ENCODE results near the gene KCNE2.
"Not testable (repeated sequence)": the region's sequence is repeated elsewhere in the genome, so short reads cannot be mapped to it uniquely, and the experiment has no call there.

KCNE2 gene

DNA sequence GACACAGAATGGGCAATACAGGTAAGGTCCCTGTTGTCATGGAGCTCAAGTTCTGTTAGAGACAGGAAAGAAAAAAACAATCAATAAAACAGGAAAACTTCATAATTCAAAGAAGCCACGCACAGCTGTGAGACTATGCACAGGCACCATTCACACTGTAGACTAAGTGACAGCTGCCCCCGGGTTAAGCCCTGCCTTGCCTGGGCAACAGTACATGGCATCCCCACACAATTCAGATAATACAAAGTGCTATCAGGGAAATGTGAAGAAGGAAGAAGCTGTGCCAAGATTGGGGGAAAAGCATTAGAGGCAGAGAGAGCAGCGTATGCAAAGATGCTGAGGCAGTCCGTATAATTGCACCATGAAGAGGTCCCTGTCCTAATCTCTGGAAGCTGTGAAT is 9.0 kb upstream of the KCNE2 start:
- no peak for DNase-seq

DNA sequence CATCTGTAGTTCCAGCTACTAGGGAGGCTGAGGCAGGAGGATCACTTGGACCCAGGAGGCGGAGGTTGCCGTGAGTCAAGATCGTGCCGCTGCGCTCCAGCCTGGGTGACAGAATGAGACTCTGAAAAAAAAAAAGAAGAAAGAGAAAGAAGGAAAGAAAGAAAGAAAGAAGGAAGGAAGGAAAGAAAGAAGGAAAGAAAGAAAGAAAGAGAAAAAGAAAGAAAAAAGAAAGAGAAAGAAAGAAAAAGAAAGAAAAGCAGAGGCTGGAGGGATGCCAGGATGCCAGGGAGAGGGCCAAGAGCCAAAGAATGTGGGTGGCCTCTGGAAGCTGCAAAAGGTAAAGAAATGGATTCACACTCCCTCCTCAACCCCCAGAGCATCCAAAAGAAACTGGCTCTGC is 8.2 kb upstream of the KCNE2 start:
- DNase-seq = no peak

DNA sequence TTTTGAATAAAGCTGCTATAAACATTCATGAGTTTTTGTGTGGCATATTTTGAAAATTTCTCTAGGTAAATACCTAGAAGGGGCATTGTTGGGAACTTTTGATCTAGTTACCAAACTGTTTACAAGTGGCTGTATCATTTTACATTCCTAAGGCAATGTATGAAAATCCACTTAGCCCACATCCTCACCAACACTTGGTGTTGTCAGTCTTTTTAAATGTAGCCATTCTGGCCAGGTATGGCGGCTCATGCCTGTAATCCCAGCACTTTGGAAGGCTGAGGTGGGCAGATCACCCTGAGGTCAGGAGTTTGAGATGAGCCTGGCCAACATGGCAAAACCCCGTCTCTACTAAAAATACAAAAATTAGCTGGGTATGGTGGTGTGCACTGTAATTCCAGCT is 5.9 kb upstream of the KCNE2 start:
- no peak for DNase-seq

DNA sequence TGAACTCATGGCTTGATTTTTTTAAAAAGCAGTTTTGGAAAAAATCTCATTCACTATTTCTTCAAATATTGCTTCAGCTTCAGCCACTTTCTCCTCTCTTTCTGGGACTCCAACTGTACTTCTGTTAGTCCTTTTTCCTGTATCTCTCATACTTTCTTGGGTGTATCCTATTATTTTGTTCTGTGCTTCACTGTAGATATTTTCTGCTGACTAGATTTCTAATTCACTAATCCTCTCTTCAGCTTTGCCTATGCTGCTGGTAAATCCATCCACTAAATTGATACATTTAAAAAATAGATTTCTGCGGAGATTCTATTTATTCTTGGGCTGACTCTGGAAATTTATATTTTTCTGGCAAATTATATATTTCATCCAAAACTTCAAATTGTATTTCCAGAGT is 4.9 kb upstream of the KCNE2 start:
- no peak for DNase-seq

DNA sequence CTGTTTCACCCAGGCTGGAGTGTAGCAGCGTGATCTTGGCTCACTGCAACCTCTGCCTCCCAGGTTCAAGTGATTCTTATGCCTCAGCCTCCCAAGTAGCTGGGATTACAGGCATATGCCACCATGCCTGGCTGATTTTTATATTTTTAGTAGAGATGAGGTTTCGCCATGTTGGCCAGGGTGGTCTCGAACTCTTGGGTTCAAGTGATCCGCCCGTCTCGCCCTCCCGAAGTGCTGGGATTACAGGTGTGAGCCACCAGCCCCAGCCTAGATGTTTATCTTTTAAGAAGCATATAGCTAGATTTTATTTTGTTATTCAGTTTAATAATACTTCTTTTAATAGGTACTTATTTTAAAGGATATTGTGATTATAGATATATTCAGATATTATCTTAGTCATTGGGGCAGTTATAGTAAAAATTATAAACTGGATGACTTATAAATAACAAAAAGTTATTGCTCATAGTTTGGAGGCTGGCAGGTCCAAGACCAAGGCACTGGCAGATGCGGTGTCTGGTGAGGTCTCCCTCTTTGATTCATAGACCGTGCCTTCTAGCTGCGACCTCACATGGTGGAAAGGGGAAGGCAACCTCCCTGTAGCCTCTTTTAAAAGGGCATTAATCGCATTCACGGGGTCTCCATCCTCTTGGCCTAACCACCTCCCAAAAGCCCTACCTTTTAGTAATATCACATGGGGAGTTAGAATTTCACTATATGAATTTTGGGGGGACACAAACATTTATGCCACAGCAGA is 3.1 kb upstream of the KCNE2 start:
- no peak for DNase-seq

DNA sequence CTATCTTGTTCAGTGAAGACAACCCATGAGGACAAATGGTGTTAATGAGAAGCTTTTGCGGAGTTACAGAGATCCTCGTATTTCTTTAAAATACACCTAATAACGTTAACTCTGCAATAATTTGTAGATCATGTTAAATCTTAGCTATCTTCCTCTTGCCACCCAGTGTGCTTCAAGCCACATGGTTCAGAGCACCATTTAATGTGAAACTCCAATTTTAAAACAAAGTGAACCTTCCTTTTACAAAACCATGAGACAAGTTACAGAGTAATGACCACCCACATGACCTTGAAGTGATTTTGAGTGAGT is 1.7 kb upstream of the KCNE2 start:
- no peak for DNase-seq

DNA sequence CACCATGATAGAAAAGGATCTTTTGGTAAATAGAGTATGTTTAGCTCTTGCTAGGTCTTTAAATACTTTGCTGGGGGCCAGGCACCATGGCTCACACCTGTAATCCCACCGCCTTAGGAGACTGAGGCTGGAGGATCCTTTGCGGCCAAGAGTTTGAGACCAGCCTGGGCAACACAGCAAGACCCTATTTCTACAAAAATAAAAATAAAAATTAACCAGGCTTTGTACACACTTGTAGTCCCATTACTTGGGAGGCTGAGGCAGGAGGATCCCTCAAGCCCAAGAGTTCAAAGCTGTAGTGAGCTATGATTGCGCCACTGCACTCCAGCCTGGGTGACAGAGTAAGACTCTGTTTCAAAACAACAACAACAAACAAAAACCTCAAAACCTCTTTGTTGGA is 1.1 kb upstream of the KCNE2 start:
- no peak for DNase-seq

- DNase-seq = no peak
Measured at GRCh38 chr21:34364921-34365320, 1.1 kb downstream of the KCNE2 start.

DNA sequence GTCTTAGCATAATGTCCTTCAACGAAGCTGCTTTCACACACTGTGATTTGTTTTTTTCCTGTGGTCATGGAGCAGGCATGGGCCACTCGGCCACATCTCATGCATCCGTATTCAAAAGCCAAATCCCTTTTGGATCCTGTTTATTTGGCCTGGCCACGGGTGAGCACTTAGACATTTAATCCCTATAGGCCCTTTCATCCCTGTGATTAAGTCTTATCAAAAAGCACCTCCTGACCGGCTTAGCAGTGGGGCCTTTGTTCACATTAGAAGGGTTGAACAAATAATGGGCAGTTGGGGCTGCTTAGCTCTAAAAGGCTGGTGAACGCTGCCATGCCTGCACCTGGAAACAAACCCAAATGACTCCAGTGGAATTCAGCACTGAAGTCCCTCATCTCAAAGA is 2.0 kb downstream of the KCNE2 start:
- DNase-seq = no peak

DNA sequence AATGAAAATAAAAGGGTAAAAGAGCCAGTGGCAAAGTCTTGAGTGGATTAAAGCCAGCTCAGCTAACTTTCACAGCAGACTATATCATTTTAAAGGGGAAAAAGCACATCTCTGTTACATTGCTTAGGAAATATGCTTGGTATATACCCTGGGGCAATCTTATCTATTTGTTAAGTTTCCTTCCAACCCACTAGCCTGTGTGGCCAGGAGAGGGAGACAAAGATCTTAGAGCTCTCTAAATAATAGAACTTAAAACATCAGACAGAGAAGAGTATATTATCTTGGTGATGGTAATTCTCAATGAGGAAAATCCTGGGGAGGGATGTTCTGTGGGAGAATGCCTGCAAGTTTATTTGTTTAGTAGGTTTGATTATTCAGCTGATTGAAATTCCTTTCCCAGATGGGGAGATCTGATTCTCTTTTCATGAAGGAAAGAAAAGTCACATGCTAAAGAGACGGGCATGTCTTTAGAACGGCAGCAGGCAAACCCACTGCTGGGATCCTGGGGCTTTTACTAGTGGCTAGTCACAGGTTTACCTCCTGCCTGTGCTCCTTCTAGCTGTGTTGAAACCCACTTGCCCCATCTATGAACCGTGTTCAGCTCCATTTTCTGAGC is 3.6 kb downstream of the KCNE2 start:
- DNase-seq = no peak

DNA sequence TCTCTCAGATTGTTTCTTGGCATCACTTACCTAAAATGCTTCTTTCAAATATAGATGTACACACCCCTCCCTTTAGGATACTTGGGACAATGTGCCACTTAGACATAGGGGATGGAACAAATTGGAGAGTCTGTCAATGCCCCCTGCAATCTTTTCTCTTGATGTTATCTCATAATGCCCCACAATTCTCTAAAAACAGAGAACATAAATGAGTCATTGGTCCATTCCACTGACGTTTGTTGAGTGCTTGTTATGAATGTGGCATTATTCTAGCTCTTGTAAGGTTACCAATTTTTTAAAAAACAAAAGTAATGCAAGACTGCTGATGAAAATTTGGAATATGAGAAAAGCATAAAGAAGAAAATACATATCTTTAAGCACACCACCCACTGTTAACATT is 5.9 kb downstream of the KCNE2 start:
- DNase-seq = no peak

- DNase-seq = no peak
Measured at GRCh38 chr21:34372321-34372720, 8.5 kb downstream of the KCNE2 start.

DNA sequence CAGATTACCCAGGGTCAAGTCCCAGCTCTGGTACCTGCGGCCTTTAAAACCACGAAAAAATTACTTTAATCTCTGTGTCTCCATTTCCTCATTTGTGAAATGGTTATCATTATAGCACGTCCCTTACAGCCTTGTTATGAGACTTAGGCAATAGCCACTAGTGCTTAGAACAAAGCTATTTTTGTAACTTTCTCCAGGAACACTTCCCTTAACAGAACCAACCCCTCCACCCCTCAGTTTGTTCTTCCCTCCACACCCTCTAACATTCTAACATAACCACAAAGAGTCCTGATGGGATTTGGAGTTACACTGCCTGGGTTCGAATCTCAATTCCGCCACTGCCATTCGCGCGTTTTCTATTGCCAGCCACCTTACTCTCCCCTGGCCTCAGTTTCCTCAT is 10.7 kb downstream of the KCNE2 start:
- not testable (repeated sequence) for DNase-seq

GRCh38 chr21:34374940-34375618 is 11.3 kb downstream of the KCNE2 start, which contains the start of gene SMIM11:
Gene SMIM11 (plus strand): TSS chr21:34375507. CDS start chr21:34379505, 3,998 bp downstream.
- DNase-seq = not testable (repeated sequence)

DNA sequence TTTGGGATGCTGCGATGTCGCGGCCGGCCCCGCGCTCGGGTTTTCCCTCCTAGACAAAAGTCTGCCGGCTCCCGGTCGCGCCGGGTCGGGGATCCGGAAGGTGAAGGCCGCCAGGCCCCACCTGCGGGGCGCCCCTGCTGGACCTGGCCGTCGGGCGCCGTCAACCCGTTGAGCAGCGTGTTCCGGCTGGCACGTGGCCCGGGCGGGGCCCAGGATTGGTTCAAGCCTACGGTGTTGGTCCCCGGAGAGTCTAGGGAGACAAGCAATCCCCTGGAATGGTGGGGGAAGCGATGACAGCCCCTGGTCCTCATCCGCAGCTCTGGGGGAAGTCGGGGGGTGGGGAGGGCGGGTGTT is 11.8 kb downstream of the KCNE2 start:
- not testable (repeated sequence) for DNase-seq

DNA sequence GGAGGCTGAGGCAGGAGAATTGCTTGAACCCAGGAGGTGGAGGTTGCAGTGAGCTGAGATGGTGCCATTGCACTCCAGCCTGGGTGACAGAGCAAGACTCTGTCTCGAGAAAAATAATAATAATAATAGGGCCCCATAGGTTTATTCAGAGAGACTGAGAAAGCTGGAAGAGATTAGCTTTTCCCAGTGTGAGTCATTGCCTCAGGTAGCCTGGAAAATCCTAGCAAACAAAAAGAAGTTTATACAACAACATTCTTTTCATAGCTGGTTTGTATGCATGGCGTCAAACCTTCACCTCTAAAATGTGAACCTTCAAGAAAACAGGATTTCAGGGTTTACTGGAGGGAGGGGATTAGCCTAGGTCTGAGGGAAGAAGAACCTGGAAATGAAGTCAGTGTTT is 19.3 kb downstream of the KCNE2 start:
- not testable (repeated sequence) for DNase-seq

GRCh38 chr21:34383724-34384415 is 20.1 kb downstream of the KCNE2 start:
- not testable (repeated sequence) for DNase-seq

- not testable (repeated sequence) for DNase-seq
Measured at GRCh38 chr21:34400522-34400921, 36.7 kb downstream of the KCNE2 start.

DNA sequence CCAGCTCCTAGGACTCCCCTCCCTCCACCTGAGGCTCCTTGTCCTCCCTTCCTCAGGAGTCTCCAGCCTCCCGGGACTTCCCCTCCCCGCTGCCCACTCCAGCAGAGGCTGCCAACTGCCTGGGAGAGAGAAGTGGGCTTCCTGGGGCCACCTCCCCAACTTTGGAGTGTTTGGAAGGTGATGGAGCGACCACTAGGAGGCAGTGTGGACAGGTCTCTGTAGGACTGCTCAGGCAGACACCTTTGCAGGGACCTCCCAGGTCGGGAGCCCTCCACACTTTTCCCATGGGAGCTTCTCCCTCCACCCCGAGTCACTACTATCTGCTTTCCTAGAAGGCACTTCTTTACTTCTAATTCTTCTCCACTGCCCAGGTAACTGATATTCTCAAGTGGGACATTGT is 40.9 kb downstream of the KCNE2 start:
- not testable (repeated sequence) for DNase-seq

GRCh38 chr21:34405686-34406085 is 41.9 kb downstream of the KCNE2 start:
- not testable (repeated sequence) for DNase-seq

- DNase-seq = not testable (repeated sequence)
Measured at GRCh38 chr21:34406102-34406501, 42.3 kb downstream of the KCNE2 start.

DNA sequence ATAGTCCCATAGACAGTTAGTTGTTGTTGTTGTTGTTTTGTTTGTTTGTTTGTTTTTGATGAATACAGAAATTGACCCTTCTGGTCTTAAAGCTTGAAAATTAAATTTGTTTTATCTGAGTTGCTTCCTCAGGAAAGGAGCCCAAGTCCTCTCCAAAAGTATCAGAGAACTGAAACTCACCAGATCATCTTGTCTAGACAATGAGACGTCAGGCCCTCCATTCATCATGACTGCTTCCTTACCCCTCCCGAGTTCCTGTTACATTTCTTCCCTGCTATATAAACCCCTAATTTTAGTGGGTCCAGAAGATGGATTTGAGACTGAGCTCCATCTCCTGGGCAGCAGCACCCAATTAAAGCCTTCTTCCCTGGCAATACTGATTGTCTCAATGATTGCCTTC is 42.9 kb downstream of the KCNE2 start:
- DNase-seq = not testable (repeated sequence)

DNA sequence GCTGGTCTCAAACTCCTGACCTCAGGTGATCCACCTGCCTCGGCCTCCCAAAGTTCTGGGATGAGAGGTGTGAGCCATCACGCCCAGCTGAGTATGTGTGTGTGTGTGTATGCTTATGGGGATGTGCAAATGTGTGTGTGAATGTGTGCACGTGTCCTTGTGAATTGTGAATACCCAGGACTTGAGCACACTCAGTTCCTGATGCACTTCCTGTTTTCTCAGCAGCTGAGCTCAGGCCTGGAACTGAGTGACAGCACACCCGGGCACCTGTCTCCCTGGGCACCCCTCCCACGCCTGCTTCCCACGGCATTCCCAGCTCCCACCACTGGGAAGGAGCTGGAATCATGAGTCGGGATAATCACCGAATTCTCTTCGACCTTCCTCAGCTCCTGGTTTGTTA is 43.5 kb downstream of the KCNE2 start:
- not testable (repeated sequence) for DNase-seq

Measured in right kidney (tissue), 1 donor.